Pancreas (tissue), 10 donors: ENCODE results near the gene UNC5B. TPM values are rescaled to one million over a fixed set of nuclear protein-coding genes. Genes with fewer than 3 reads are reported as not detected.

Source experiments
- ATAC-seq, 4 donors: fragments of 200-7000 bp; cut with Tn5 transposase; one replicate each; pipeline versions ENCODE4 v1.8.0 to v1.9.1; 2020; ENCODE audit warnings: mild to moderate bottlenecking in 4 of 4, moderate library complexity in 4 of 4
- DNase-seq, 6 donors: peaks; one replicate each; pipeline ENCODE4 v3.0.0-alpha.2; 2020
- FAIRE-seq: peaks from 2 replicates; lab custom pipeline; 2012; peaks lifted over from hg19 to GRCh38; lab: Jason Lieb, UNC
- H3K27ac ChIP-seq, 4 donors: fragments of 200-600 bp; sonication (generic); 1 replicate in 3 of 4; 2 replicates in 1 of 4; pipeline versions ENCODE4 v1.5.0 to v1.8.0; 2020
- H3K27me3 ChIP-seq, 4 donors: fragments of 200-600 bp; one replicate each; pipeline ENCODE4 v1.8.0; 2021
- H3K36me3 ChIP-seq, 3 donors: fragments of 200-600 bp; sonication (generic) in 1 of 3; one replicate each; pipeline versions ENCODE4 v1.5.0 to v1.8.0; 2020 to 2021
- H3K4me1 ChIP-seq, 3 donors: fragments of 200-600 bp; one replicate each; pipeline ENCODE4 v1.8.0; 2021
- H3K4me3 ChIP-seq, 4 donors: fragments of 200-600 bp; sonication (generic) in 2 of 4; one replicate each; pipeline versions ENCODE4 v1.5.0 to v1.8.0; 2020 to 2021
- H3K9me3 ChIP-seq, 4 donors: fragments of 200-600 bp; one replicate each; pipeline ENCODE4 v1.8.0; 2021
- CTCF ChIP-seq, 4 donors: fragments of 200-600 bp; sonication (generic) in 3 of 4; IDR thresholded peaks; one replicate each; pipeline versions ENCODE4 v1.5.0 to v1.8.0; 2021; ENCODE audit warnings: antibody characterized with exemption in 4 of 4
- WGBS, 2 donors: extraction: QIAGEN DNeasy Blood & Tissue Kit; methylation state at CpG; one replicate each; pipeline ENCODE4 v1.1.7; 2013; 5-methylcytosine and 5-hydroxymethylcytosine counted together
- intact Hi-C, 3 donors: fragments of 100-400 bp; cut with DNase I; formaldehyde crosslinking; loops; one replicate each; pipeline versions ENCODE4 v1.11.1 to v1.14.2; 2022
- polyA plus RNA-seq, 2 donors: library from polyadenylated mRNA; stranded (reverse); fragments of 200-250 nt; gene quantifications; one replicate each; pipeline ENCODE4 v1.2.3, GENCODE V29; 2013
- total RNA-seq, 6 donors: library from RNA; stranded (reverse); fragmentation: NEBNext Ultra II Directional in 4 of 6; extraction: Animal tissue kit (Norgen Biotek cat#: 25700) in 4 of 6; gene quantifications; one replicate each; pipeline versions ENCODE4 v1.2.1 to v1.2.4, GENCODE V29; 2021 to 2023
- donor health status: healthy with polysubstance abuse.
- donor health status: DM: no; HTN: no; CAD: no; lungs with moderate emphysema.
- donor health status: DM: no; HTN: no; CAD: no.
- donor health status: control.
- donor health status: control.
- donor health status: Bipolar disorder and iron deficiency.
- donor health status: DM: yes; HTN: yes; CAD: no.
- donor health status: DM: no; HTN: no; CAD: no.
- donor health status: DM: no; HTN: no; CAD: no.
- donor health status: DM: yes; HTN: yes; CAD: no.

The UNC5B gene
- total and polyA plus RNA-seq, 8 donors = 2.4 to 7.7 (median 4.2) TPM

DNA sequence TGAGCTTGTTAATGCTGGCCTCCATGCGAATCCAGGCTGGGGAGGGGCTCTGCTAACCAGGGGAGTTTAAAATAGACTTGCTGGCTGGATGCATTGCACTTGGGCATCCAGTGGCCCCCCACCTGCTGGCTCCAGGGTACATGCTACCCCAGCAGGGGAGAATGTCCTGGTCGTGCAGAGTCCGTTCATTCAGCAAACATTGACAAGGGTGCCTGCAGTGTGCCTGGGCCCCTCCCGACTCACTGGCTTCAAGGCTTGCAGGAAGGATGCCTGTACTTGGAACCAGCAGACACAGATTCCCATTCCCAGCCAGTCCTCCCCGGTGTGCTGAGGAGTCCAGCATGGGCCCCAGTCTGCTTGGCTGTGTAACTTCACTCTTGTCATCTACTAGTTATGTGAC, 108.2 kb downstream of the UNC5B start:
- Histone ChIP-seq H3K36me3 (no peaks in the 10 kb centered on the region), H3K27me3 (no peaks in the 10 kb centered on the region), H3K9me3 (no peaks in the 10 kb centered on the region), H3K27ac (no peak overlapping the region), H3K4me1 (peaks cover 0 to 3% (median 0%) of the 10 kb centered on the region in 3 donors), H3K4me3 (no peak overlapping the region)
- TF ChIP-seq CTCF (IDR thresholded peaks at IDR 0.05) = no peak
- DNase-seq (peak in 1 of 6 donors; percentile 32), FAIRE-seq (no peak), ATAC-seq (no peak)
- 86 to 88% methylated on average over 5 of the region's 5 CpGs for WGBS, 2 donors
- intact Hi-C loops = no loop called here

DNA sequence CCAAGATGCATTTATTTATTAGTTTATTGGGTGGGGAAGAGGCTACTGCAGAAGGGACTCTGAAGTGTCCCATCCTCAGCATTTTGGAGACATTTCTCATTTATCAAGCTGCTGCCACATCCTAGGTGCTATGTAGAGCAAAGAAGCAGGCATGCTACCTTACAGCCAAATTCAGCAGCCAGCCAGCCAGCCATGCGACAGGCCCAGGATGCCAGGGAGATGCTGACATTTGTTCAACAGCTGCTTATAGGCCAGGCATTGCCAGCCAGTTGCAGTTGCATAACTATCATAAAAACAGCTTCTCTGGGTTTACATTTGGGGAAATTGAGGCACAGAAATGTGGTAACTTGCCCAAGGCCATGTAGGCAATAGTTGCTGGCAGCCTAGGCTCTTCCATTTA, 109.0 kb downstream of the UNC5B start:
- ATAC-seq (no peak), DNase-seq (peak in 1 of 6 donors; percentile 18), FAIRE-seq (no peak)
- no peaks in the 10 kb centered on the region for H3K27me3 ChIP-seq
- peaks cover 0 to 3% (median 0%) of the 10 kb centered on the region in 3 donors for H3K4me1 ChIP-seq
- H3K27ac ChIP-seq = no peak overlapping the region
- no peak overlapping the region for H3K4me3 ChIP-seq
- TF ChIP-seq CTCF (IDR thresholded peaks at IDR 0.05) = no peak
- intact Hi-C loops = no loop called here
- WGBS, 2 donors = 84 to 92% methylated on average over 1 of the region's 1 CpG
- H3K9me3 ChIP-seq = no peaks in the 10 kb centered on the region
- H3K36me3 ChIP-seq = no peaks in the 10 kb centered on the region

- no peaks in the 10 kb centered on the region for H3K36me3 ChIP-seq
- WGBS, 2 donors = 86 to 87% methylated on average over 4 of the region's 4 CpGs
Measured at GRCh38 chr10:71323407-71323806, 111.0 kb downstream of the UNC5B start.

GRCh38 chr10:71324743-71325142, 112.4 kb downstream of the UNC5B start:
- no peak overlapping the region for H3K4me3 ChIP-seq
- intact Hi-C loops = no loop called here
- DNase-seq (peak in 1 of 6 donors; percentile 25), FAIRE-seq (no peak), ATAC-seq (no peak)
- H3K36me3 ChIP-seq = no peaks in the 10 kb centered on the region
- no peaks in the 10 kb centered on the region for H3K27me3 ChIP-seq
- TF ChIP-seq CTCF (IDR thresholded peaks at IDR 0.05) = no peak
- WGBS, 2 donors = 86 to 91% methylated on average over 9 of the region's 9 CpGs
- no peak overlapping the region for H3K27ac ChIP-seq
- H3K9me3 ChIP-seq = no peaks in the 10 kb centered on the region
- H3K4me1 ChIP-seq = no peaks in the 10 kb centered on the region

More at GRCh38 chr10:71323407-71323806, 111.0 kb downstream of the UNC5B start:
- no peaks in the 10 kb centered on the region for H3K27me3 ChIP-seq
- ATAC-seq (no peak), DNase-seq (no peak), FAIRE-seq (no peak)
- TF ChIP-seq CTCF (IDR thresholded peaks at IDR 0.05) = no peak
- H3K4me1 ChIP-seq = peaks cover 0 to 3% (median 0%) of the 10 kb centered on the region in 3 donors
- intact Hi-C loops = no loop called here
- no peaks in the 10 kb centered on the region for H3K9me3 ChIP-seq
- no peak overlapping the region for H3K4me3 ChIP-seq
- no peak overlapping the region for H3K27ac ChIP-seq

- no peak for DNase-seq
- 91 to 95% methylated on average over 6 of the region's 6 CpGs for WGBS, 2 donors
- intact Hi-C loops = no loop called here
- ATAC-seq = no peak
- no peak overlapping the region for H3K4me3 ChIP-seq
- no peak for FAIRE-seq
- H3K27me3 ChIP-seq = no peaks in the 10 kb centered on the region
- H3K9me3 ChIP-seq = no peaks in the 10 kb centered on the region
- no peaks in the 10 kb centered on the region for H3K36me3 ChIP-seq
- no peaks in the 10 kb centered on the region for H3K4me1 ChIP-seq
- TF ChIP-seq CTCF (IDR thresholded peaks at IDR 0.05) = no peak
- H3K27ac ChIP-seq = no peak overlapping the region
Measured at GRCh38 chr10:71325267-71325666, 112.9 kb downstream of the UNC5B start.
